ENCODE results near the gene MRPS27.
"Not testable (repeated sequence)": the region's sequence is repeated elsewhere in the genome, so short reads cannot be mapped to it uniquely, and the experiment has no call there.

Gene MRPS27

DNA sequence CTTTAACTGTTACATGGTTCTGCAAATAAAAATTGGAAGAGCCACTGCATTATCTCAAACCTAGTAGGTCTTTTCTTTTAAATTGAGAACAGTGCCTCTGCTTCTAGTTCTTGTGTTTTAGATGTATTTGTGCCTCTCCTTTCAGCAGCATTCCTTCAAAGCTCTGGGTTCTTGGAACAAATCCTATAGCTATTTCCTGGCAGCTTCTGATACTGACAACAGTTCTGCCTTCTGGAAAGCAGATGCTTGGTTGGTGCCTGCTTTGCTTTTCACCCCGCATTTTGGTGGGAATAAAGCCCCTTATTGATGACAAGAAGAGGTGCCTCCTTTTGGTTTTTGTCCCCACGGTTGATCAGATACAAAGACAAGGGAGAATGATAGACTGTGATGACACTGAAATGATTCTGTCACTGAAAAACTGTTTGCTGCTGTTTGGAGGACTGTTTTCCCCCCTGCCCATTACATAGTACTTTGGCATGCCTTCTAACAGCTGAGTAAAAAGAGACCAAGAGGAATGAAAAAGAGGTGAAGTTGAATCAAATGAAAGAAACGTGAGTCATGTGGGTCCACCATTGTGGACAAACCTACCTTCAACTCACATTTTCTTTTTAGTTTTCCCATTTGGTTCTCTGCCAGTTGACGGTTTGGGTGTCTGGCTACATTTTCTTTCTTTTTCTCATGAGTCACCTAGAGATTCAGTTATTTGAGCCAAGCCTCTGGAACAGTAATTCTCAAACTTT, 5.7 kb upstream of the MRPS27 start:
- DNase-seq = no peak

DNA sequence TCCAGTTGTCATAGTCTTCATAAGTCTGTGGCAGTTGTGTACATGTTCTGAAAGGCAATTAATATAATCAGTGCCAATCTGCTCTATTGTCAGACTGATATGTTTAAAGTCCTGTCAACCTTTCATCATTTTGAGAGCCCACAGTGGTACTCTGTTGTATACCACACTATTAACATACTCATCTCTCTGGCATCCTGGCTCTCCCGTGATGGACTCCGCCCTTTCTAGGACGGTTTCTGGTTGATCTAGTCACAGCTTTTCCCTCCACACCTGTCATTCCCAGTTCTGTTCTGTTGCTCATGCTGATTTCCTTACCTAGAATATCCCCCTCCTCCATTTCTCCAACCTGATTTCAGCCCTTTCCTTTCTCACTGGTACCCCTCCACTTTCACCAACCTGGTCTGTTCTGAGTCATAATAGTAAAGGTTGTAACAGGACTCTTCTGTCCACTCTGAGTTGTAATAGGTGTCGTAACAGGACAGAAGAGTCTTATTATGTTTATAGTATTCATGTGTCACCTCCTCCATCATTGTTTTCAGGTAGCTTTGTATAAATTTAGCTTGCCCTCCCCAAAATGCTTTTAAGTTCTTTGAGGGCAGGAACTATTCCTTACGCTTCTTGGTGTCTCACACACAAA, 4.3 kb upstream of the MRPS27 start:
- no peak for DNase-seq

DNA sequence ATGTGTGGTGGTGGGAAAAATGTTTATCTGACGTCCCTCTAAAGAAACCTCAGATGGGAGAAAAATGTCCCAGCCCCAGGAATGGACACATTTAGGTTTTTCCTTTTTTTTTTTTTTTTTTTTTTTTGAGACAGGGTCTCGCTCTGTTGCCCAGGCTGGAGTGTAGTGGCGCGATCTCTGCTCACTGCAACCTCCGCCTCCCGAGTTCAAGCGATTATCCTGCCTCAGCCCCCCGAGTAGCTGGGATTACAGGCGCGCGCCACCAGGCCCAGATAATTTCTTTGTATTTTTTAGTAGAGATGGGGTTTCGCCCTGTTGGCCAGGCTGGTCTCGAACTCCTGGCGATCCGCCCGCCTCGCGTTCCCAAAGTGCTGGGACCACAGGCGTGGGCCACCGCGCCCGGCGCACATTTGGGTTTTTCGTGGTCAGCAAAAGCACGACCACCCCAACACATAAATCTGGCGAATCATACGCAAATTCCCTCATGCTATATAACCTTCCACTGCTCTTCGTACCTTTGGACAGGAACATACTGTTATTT, 535 bp downstream of the MRPS27 start:
- peak in 1 of 2 donors; percentile 19 for DNase-seq

DNA sequence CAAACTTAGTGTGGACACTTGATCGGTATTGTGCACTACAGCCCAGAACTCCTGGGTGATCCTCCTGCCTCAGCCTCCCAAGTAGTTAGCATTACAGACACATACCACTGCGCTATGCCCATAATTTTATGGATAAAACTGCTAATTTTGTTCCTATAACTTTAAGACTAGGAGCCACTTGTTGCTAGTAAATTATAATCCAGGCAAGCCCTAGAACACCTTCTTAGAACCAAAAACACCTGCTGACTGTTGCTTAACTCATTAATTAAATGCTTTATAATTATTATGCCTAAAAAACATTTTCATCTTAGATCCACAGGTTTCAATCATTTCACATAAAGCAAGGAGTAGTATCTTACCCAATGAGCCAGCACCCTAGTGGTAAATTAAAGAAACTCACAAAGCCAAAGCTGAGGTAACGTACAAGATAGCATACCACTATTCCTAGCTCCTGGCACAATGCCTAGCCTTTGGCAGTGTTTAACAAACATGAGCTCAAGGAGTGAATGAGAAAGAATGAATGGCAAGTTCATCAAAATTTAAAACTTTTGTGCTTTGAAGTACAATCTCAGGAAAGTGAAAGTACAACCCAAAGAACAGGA, 5.4 kb downstream of the MRPS27 start:
- no peak for DNase-seq

DNA sequence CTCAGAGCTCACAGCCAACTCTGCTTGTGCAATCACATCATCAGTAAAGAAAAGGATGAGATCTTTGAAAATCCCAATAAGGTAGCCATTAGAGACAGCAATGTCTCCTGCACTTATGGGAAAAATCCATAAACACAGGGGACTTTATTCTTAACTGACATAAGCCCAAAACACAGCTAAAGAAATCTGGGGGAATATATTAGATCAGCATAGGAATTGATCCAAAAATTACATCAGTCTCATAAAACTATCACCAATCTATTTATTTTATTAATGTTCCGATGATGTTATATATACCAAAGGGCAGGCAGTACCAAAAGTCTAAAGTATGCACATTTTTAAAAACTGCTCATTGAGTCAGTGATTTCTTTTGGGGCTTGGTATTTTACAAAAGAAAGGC, 6.9 kb downstream of the MRPS27 start:
- no peak for DNase-seq

DNA sequence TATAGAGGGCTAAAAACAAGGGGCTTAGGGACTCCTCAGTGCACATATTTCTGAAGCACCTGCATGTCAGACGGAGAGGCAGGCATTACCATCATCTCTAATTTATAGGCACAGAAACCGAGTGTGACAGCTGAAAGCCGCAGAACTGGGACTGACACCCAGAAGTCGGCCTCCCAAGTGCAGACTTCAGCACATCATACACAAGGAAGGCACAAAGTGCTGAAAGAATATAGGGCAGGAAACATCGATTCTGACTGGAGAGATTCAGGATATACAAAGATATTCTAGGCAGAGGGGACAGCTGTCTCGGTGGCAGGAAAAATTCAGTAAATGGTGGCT, 11.2 kb downstream of the MRPS27 start:
- no peak for DNase-seq

DNA sequence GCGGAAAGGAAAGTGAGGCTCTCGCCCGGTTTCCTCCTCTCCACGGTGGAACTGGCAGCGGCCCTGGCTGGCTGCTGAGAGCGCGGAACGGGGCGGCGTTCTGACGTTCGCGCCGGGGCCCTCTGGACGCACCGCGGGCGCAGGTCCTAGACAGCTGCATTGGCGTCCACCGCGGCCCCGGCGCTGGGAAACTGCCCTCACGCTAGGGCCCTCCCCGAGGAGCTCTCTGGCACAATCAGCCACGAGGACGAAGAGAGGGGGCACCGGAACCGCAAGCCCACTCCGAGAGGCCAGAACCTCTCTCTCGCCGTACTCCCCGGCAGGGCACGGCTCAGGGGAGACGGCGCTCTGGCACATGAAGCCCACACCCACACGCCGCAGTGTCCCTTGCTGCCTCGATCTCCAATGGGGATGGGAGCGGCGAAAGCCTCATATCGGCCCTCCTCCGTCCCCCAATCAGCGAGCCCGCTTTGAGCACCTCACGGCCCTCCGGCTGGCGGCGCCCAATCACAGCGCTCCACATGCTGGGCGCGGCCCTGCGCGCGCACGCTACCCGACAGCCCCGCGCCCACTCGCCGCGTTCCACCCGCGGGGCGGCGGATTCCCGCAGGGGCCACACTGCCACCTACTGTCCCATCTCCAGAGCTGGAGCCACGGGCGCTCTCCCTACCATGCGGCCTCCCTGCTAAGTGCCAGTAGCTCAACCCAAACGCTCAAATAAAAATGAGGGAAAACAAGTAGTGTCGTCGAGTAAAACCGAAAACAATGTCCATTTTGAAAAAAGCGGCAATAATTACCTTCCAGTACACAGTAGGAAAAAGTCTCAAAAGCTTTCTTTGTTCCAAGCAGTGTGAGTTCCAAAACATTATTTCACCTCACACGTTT, 11.8 kb downstream of the MRPS27 start:
- peak; percentile 98 to 99 for DNase-seq

DNA sequence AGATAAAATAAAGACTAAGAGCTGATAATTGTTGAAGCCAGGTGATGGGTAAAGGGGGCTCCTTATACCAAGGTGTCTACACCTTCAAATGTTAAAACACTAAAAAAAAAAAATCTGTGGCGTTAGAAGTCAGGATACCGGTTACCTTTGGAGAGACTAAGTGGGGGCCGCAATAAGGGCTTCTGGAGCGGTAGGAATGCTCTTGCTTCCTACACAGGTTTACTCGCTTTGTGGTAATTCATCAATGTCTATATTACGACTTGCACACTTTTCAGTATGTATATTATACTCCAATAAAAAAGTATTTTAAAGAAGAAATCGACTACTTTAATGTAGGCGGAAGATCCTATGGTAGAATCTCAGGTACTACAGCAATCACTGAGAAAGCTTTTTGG, 12.5 kb downstream of the MRPS27 start:
- DNase-seq = no peak

DNA sequence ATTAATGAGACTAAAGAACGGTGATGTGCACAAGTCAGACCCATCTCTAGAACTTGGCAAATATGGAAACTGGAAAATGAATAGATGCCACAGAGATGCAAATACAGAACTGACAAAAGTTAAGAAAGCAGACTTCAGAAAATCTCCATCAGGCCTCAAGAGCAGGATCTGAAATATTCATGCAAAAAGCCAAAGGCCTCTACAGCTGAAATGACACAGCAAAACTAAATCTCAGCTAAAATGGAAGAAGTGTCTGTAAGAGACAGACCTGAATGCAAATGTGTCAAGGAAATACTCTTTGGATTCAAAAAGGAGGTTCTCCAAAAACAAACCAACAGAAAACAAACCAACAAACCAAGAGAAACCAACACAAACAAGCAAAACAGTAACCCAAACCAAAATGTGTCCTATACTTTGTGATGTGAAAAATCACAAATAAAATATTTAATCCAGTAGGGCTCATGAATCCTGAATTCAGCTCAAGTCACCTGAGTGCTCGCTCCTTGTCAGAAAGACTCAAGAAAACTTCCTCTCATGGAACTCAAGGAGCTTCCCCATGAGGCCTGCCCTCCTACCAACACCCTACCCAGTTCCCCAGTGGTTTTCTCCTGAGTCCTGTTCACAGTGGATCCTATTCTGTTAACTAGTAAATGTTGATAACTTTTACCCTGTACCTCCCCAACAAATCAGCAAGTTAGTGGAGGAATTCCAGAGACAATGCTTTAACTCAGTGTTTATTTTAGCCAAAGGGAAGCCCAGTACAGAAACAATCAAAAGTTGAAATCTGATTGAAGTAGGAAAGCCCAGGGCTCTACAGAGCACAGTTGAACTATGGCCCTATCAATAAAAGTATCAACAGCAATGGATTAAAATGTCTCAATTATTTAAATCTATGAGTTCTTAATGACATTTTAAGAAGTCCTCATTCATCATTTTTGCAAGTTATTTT, 14.6 kb downstream of the MRPS27 start:
- peak in 1 of 2 donors; percentile 12 for DNase-seq

DNA sequence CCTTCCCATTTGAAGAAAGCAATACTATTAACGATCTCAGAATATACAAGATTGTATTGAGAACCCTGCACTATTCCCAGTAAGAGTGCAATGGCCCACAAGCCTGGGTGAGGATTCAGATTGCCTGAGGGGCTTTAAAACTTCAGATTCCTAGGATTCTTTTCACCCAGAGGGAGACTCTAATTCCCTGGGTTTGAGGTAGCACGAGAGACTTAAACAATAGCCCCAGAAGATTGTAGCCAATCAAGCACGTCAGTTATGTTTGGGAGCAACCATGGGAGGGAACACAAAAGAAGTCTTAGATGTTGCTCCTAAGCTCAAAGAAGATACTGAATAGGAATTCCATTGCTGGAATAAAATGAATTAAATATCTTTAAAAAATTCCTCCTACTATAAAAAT, 17.9 kb downstream of the MRPS27 start:
- no peak for DNase-seq

DNA sequence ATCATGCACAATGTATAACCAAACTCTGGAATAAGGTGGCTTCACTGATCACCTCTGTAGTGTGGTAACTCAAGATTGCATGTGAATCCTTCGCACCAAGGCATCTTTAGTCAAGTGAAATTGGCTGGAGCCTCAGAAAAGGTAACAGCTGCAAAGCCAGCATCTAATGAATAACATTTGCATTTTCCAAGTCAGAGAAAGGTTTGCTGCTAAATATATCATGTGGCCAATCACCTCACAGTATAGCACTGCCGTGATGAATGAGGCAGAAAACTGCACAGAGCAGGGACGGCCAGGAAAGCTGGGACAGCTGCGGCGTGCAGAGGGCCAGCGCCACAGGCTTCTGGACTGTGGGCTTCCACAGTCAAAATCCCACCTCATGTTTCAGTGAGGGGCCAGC, 18.5 kb downstream of the MRPS27 start:
- DNase-seq = no peak

DNA sequence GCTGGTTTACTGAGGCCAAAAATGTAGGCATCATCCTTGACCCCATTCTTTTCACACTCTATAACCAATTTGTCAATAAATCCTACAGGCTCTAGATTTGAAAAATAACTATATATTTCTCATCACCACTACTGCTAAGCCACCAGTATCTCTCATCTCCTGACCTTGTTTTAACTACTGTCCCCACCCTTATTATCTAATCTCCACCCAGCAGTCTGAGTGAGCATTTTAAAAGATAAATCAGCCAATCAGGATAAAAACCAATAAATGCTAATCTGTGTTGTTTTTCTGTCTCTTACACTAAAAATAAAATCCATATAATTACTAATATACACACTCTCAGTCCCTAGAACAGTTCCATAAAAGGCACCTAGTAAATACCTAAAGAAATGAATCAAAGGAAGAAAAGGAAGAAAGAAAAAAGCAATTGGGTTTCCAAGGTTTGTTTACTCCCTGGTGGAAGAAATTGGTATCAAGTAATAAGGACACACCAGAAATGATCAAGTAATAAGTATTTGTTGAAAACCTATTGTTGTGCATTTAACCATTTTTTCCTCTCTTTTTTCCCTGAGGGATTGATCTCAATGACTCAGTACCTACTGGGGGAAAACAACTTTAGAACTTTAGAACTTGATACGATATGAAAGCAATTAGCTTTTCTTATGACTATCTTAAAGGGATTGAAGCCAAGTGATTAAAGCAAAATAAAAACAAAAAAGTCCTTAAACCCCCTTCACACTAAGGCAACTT, 19.3 kb downstream of the MRPS27 start:
- no peak for DNase-seq

DNA sequence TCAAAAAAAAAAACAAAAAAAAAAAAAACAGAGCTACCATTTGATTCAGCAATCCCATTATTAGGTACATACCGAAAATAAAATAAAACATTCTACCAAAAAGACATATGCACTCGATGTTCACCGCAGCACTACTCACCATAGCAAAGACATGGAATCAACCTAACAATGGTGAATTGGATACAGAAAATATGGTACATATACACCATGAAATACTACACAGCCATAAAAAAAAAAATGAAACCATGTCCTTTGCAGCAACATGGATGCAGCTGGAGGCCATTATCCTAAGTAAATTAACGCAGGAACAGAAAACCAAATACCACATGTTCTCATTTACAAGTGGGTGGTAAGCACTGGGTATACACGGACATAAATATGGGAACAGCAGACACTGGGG, 21.3 kb downstream of the MRPS27 start:
- DNase-seq = no peak

DNA sequence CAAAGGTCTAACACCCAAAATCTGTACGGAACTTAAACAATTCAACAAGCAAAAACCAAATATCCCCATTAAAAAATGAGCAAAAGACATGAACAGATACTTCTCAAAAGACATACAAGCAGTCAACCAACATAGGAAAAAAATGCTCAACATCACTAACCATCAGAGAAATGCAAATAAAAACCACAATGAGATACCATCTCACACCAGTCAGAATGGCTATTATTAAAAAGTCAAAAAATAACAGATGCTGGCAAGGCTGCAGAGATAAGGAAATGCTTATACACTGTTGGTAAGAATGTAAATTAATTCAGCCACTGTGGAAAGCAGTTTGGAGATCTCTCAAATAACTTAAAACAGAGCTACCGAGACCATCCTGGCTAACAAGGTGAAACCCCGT, 21.9 kb downstream of the MRPS27 start:
- not testable (repeated sequence) for DNase-seq

DNA sequence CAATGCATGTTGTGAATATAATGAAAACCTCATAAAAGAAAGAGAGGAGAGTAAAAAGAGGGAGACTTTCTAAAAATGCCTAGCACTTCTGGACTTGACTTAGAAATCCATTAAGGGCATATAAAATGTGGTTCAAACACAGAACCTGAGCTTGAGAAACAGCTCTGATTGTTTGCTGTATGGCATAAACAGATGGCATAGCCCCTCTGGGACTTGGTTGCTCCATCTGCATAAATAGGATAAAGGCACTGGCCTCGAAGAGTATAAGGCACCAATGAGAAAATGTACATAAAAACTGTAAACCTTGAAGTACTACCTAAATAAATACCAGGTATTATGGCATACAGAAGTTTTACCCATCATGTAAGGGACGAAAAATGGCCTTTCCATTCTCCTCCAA, 23.8 kb downstream of the MRPS27 start:
- DNase-seq = no peak

DNA sequence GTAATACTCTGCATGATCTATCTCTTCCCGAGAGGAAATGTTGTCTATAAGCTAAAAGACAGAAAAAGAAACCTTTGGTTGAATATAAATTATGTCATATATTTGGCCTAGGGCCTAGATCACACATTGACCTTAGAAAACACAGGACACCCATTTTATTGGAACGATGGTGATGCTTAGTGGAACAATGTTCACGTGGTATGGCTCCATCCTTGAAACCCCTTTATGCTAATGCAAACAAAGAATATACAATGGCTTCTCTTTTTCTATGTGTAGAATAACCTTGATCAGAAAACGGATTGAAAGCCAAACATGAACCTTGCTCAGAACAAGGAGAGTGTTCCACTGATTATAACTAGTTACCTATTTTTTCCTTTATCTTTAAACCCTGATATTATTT, 24.5 kb downstream of the MRPS27 start:
- no peak for DNase-seq

DNA sequence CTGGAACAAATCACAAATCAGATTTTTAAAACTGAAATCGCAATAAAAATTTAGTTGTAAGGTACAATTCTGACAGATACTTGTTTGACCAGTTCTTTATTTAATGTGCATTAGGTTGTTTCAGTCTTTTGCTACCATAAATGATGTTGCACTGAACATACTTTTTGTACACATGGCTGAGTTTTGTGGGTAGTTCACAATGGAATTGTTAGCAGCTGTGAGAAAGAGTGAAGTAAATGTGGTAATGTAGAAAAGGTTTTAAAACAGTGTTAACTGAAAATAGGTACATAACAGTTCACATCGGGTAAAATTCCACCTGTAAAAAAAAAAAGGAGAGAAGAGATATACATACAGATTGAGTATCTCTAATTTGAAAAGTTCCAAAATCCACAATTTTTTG, 25.6 kb downstream of the MRPS27 start:
- no peak for DNase-seq

DNA sequence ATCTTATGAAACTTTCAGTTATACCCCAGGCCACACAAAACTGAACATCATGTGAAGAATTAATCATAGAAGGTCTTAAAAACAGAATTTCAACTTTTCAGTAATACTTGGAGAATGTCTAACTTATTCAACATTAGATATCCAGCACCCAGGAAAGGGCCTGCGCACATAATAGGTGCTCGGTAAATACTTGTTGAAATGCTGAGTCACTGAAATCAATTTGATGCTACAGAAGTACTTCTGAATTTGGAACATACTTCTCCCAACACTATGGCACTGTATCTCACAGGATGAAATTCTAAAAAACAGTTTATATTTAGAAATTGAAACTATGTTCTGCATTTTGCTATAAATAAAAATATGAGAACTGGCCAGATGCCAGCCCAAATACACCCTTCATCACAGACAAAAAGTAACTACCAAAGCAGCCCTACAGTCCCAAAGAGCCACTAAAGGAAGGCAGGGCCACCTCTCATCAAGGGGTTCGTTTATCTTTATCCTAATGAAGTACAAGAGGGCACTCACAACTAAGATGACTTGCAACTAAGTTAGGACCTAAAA, 26.5 kb downstream of the MRPS27 start:
- no peak for DNase-seq

DNA sequence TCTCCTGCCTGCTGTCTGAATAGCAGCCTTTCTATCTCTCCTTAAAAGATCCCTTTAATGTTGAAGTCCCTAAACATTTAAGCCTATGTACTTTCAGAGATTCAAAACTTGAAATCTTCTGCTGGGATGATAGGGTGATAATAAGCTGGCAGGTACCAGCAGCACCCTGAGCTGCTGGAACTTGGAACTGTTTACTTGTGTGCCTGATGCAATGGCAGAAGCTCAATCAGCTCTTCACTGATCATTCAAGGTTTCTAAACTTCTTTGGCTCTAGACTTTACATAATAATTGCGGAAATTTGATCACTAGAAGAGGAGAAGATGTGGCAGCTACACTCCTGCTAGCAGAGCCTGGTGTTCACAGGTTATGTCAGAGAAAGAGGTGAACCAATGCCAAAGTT, 27.6 kb downstream of the MRPS27 start:
- no peak for DNase-seq

DNA sequence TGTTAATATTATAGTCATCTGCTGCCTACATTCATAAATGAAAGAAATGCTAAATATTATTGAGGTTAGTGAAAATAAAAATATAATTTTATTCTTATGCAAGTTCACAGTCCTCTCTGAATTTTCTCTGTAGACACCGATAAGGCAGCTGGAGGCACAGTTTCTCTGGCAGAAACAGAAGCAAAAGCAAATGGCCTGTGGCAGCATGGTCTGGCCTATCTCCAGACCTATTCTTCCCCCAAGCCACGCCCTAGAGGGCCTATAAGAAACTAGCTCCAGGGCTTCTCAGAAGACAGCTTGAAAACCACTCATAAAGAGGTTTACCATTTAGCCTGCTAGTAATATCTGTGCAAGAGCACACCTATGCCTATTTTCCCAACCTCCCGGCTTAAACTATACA, 28.4 kb downstream of the MRPS27 start:
- no peak for DNase-seq

Measured in inflammatory macrophage treated with lipopolysaccharide for 1 hour (primary cell).